ENCODE data around the gene TMEM43. TPM values are rescaled to one million over a fixed set of nuclear protein-coding genes. Genes with fewer than 3 reads are reported as not detected.
A peak's percentile ranks its signal among the peaks of the same experiment; 100 is the strongest.
"Not testable (repeated sequence)": the region's sequence is repeated elsewhere in the genome, so short reads cannot be mapped to it uniquely, and the experiment has no call there.

The TMEM43 gene
- total RNA-seq, 1 donor from 2014 or later: 42.7 TPM

DNA sequence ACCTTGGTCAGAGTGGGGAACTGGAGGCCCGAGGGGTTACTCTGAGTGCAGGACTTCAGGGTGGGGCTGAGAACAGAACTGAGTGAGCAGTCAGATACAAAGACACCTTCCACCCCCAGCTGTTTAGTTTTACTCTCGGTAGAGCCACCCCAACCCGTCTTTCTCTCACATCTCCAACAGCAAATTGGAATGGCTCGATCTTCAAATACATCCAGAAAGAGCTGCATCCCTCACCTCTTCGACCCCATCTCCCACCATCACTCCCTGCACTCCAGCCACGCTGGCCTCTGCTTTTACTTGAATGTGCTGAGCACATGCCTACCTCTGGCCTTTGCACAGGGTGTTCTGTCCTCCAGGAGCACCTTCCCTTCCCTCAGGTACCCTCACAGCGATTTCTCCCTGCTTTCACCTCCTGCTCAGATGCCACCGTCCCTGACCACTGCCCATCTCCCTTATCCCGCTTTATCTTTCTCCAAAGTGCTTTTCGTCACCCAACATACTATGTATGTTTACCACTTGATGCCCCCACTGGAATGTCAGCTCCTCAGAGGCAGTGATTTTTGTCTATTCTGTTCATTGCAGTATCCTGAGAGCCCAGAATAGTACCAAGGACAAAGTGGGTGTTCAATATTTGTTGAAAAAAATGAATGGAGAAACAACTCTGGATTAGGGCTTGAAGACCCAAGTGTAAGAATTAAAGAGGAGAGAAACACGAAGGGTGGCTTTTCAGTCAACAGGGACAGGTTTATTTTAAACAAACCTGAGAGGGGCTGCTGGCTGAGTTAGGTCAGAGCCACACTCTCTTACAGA lies 4.5 kb upstream of the TMEM43 start:
- Mint-ChIP-seq H3K27ac (ENCODE audit: unreplicated experiment) (peak overlapping the region; percentile 7), H3K4me1 (peaks cover 22% of the 10 kb centered on the region), H3K4me3 (peak overlapping the region; percentile 10), H3K9me3 (no peaks in the 10 kb centered on the region), H3K36me3 (ENCODE audit: low read depth) (peaks cover 3% of the 10 kb centered on the region), H3K27me3 (ENCODE audit: low read depth) (no peaks in the 10 kb centered on the region)
- TF ChIP-seq, protein P1, sequence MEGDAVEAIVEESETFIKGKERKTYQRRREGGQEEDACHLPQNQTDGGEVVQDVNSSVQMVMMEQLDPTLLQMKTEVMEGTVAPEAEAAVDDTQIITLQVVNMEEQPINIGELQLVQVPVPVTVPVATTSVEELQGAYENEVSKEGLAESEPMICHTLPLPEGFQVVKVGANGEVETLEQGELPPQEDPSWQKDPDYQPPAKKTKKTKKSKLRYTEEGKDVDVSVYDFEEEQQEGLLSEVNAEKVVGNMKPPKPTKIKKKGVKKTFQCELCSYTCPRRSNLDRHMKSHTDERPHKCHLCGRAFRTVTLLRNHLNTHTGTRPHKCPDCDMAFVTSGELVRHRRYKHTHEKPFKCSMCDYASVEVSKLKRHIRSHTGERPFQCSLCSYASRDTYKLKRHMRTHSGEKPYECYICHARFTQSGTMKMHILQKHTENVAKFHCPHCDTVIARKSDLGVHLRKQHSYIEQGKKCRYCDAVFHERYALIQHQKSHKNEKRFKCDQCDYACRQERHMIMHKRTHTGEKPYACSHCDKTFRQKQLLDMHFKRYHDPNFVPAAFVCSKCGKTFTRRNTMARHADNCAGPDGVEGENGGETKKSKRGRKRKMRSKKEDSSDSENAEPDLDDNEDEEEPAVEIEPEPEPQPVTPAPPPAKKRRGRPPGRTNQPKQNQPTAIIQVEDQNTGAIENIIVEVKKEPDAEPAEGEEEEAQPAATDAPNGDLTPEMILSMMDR (conservative IDR thresholded peaks at IDR 0.05): no peak
- no peak for DNase-seq (ENCODE audit: low read depth, low spot score)

DNA sequence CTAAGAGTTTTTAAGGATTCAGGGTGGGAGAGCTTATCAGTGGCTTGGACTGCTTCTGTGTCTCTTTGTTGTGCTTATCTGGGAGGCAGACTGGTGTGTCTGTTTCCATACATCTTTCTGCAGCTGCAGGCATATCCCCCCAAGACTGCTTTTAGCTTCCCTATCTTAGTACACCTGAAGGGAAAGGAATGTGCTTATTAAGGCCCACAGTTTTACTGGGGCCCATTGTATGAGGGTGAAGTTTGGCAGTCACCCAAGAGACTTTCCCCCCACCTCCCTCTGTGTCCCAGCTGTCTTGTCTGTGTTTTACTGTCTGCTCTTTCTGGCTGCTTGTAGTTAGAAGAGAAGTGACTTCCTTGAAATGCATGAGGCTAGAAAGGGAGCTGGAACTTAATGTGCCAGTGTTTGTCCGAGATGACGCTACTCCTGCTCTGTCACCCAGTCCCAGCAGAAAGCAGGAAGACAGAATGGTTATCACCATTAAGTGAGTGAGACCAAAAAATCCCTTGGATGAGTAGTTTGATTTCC lies 3.9 kb upstream of the TMEM43 start:
- peaks cover 29% of the 10 kb centered on the region for H3K4me1 Mint-ChIP-seq
- H3K27me3 Mint-ChIP-seq (ENCODE audit: low read depth); H3K27ac Mint-ChIP-seq (ENCODE audit: unreplicated experiment); H3K36me3 Mint-ChIP-seq (ENCODE audit: low read depth); H3K9me3 Mint-ChIP-seq; DNase-seq (ENCODE audit: low read depth, low spot score): not testable (repeated sequence)
- H3K4me3 Mint-ChIP-seq: peak overlapping the region; percentile 84

DNA sequence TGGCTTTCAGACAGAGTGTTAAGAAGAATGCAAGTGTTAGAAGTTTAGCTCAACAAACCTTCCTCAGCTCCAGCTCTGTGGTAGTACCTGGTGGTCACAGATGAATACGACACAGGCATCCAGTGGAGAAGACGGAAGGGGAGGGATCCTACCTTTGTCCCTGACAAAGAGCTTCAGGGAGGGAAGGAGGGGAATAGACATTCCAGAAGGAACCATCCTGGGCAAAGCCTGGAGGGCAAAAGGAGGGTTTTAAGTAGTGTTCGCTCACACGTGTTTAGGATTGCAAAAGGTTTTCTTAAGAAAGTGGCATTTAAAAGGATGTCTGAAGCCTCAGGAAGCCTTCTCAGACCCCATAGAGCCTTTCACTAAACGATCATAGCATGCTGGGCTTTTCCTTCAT lies 3.0 kb upstream of the TMEM43 start:
- Mint-ChIP-seq H3K27me3 (ENCODE audit: low read depth) (no peaks in the 10 kb centered on the region), H3K4me3 (peak overlapping the region; percentile 84), H3K9me3 (no peaks in the 10 kb centered on the region), H3K4me1 (peaks cover 37% of the 10 kb centered on the region), H3K27ac (ENCODE audit: unreplicated experiment) (no peak overlapping the region), H3K36me3 (ENCODE audit: low read depth) (peaks cover 3% of the 10 kb centered on the region)
- DNase-seq (ENCODE audit: low read depth, low spot score): no peak
- TF ChIP-seq, protein P1 (conservative IDR thresholded peaks at IDR 0.05): no peak

DNA sequence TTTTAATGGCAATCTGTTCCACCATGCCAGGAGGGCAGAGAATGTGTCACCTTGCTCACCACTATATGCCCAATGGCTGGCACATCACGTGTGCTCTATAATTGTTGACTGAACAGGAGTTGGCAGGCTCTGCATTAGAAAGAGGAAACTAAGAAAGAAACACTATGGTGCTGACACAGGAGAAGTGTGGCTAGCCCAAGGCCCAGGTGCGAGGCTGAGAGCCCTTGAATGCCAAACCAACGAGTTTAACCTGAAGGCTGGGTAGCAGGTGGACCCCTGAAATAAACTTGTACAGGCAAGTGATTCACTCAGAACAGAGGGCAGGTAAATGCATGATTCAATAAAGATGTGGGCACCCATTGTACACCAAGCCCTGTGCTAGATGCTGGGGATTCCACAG lies 2.6 kb upstream of the TMEM43 start:
- no peak for DNase-seq (ENCODE audit: low read depth, low spot score)
- H3K27ac Mint-ChIP-seq (ENCODE audit: unreplicated experiment): no peak overlapping the region
- no peaks in the 10 kb centered on the region for H3K9me3 Mint-ChIP-seq
- TF ChIP-seq, protein P1 (conservative IDR thresholded peaks at IDR 0.05): no peak
- no peaks in the 10 kb centered on the region for H3K27me3 Mint-ChIP-seq (ENCODE audit: low read depth)
- H3K4me1 Mint-ChIP-seq: peaks cover 37% of the 10 kb centered on the region
- peak overlapping the region; percentile 84 for H3K4me3 Mint-ChIP-seq
- H3K36me3 Mint-ChIP-seq (ENCODE audit: low read depth): peaks cover 3% of the 10 kb centered on the region

DNA sequence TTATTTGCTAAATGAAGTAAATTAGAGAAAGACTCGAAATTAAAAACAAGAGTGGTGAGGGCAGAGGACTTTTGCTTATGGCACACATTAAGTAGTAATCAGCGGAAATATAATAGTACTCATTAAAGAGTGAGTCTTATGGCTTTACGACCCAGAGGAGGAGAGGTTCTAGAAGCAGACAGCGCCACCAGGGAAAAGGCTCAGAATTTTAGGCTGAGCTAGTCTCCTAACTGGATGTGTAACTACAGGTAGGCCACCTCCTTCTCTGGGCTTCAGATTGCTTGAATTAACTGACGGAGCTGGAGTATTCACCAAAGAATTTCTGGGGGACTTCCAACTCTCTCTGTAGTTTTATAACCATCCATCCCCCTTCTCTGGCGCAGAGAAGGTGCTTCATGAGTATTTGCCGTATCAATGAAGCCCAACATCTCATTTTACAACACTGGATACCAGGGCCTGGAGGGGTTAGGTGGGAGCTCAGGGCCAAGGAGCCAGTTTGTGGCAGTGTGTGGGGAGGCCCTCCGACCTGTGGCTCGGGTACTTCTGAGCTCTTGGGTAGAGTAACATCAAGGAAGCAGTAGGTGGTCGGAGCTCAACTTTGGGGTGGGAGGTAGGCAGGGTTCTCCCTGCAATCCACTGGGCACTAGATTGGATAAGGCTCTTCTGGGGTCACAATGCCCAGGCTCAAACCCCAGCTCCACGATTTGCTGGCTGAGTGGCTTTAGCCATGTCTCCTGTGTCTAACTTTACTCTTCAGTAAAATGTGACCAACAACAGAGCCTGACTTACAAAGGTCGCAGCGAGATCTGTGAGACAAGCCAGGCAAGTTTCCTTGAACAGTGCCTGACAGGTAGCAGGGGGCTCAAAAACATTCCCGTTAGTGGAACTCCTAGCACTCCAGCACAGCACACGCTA lies 1.3 kb upstream of the TMEM43 start:
- no peaks in the 10 kb centered on the region for H3K9me3 Mint-ChIP-seq
- H3K36me3 Mint-ChIP-seq (ENCODE audit: low read depth): peaks cover 11% of the 10 kb centered on the region
- no peaks in the 10 kb centered on the region for H3K27me3 Mint-ChIP-seq (ENCODE audit: low read depth)
- peak overlapping the region; percentile 79 for H3K27ac Mint-ChIP-seq (ENCODE audit: unreplicated experiment)
- TF ChIP-seq, protein P1 (conservative IDR thresholded peaks at IDR 0.05): no peak
- H3K4me3 Mint-ChIP-seq: peak overlapping the region; percentile 96
- H3K4me1 Mint-ChIP-seq: peaks cover 37% of the 10 kb centered on the region
- DNase-seq (ENCODE audit: low read depth, low spot score): no peak

All from neural crest cell (in vitro differentiated cells).